Stimulated activated memory B cell treated with anti-CD40 and anti-IgM and Interleukin-4, amounts not matched to agents 10 μg/mL and 1 μg/mL and 100 μg/mL, for 72 hours (primary cell): ENCODE measurements around the gene KIAA0930.
"Not testable (repeated sequence)": the region's sequence is repeated elsewhere in the genome, so short reads cannot be mapped to it uniquely, and the experiment has no call there.

Source experiments
- ATAC-seq: fragments of 150-1000 bp; cut with Tn5 transposase; 2 replicates; pipeline ENCODE4 v1.10.0; 2021
- H3K27ac Mint-ChIP-seq: one replicate; pipeline ENCODE4 v1.8.0; 2022; ENCODE audit warnings: mild to moderate bottlenecking, mixed read lengths
- H3K27me3 Mint-ChIP-seq: one replicate; pipeline ENCODE4 v1.8.0; 2022; ENCODE audit warnings: mixed read lengths
- H3K36me3 Mint-ChIP-seq: one replicate; pipeline ENCODE4 v1.8.0; 2022; ENCODE audit warnings: mixed read lengths
- H3K4me1 Mint-ChIP-seq: one replicate; pipeline ENCODE4 v1.8.0; 2022; ENCODE audit warnings: mixed read lengths
- H3K4me3 Mint-ChIP-seq: one replicate; pipeline ENCODE4 v1.8.0; 2022; ENCODE audit warnings: mild to moderate bottlenecking, moderate library complexity, mixed read lengths
- H3K9me3 Mint-ChIP-seq: one replicate; pipeline ENCODE4 v1.8.0; 2022; ENCODE audit warnings: mixed read lengths

The KIAA0930 gene

GRCh38 chr22:45240810-45241631, at the start of gene KIAA0930:
Gene KIAA0930, minus strand, starts transcription at chr22:45240894. Its CDS starts 191 bp downstream, at chr22:45240703.
- H3K4me1 Mint-ChIP-seq = peaks cover 58% of the 10 kb centered on the region
- H3K27me3 Mint-ChIP-seq = no peaks in the 10 kb centered on the region
- H3K9me3 Mint-ChIP-seq = no peaks in the 10 kb centered on the region
- H3K27ac Mint-ChIP-seq = peak within 1 kb of the TSS; percentile 77
- peaks cover 5% of the 10 kb centered on the region for H3K36me3 Mint-ChIP-seq
- H3K4me3 Mint-ChIP-seq = peak within 1 kb of the TSS; percentile 90
- peak; percentile 79 for ATAC-seq

DNA sequence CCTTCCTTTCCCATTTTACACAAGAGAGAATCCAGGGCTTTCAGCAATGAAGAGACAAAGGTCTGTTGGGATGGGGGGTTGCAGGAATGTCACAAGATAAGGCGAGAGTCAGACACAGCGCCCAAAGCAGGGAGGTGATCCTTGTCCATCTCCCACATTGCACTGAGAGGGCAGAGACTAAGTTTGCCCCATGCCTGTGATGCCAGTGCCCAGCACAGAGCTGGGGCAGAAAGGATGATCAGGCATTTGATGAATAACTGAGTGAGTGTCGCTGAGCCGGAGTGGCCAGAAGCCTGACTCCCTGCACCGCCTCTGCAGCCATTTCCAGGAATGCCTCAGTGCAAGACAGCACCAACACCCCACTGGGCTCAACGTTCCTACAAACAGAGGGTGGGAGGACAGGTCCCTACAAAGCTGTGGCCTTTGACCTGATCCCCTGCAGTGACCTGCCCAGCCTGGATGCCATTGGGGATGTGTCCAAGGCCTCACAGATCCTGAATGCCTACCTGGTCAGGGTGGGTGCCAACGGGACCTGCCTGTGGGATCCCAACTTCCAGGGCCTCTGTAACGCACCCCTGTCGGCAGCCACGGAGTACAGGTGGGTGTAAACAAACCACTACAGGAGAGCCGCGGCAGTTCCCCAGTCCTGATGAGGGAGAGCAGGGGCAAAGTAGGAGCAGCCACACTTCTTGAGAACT, 46.3 kb upstream of the KIAA0930 start:
- Mint-ChIP-seq H3K4me1 (peaks cover 37% of the 10 kb centered on the region), H3K4me3 (no peak overlapping the region), H3K9me3 (no peaks in the 10 kb centered on the region), H3K36me3 (no peaks in the 10 kb centered on the region), H3K27ac (peak overlapping the region; percentile 77), H3K27me3 (peaks cover 4% of the 10 kb centered on the region)
- no peak for ATAC-seq

DNA sequence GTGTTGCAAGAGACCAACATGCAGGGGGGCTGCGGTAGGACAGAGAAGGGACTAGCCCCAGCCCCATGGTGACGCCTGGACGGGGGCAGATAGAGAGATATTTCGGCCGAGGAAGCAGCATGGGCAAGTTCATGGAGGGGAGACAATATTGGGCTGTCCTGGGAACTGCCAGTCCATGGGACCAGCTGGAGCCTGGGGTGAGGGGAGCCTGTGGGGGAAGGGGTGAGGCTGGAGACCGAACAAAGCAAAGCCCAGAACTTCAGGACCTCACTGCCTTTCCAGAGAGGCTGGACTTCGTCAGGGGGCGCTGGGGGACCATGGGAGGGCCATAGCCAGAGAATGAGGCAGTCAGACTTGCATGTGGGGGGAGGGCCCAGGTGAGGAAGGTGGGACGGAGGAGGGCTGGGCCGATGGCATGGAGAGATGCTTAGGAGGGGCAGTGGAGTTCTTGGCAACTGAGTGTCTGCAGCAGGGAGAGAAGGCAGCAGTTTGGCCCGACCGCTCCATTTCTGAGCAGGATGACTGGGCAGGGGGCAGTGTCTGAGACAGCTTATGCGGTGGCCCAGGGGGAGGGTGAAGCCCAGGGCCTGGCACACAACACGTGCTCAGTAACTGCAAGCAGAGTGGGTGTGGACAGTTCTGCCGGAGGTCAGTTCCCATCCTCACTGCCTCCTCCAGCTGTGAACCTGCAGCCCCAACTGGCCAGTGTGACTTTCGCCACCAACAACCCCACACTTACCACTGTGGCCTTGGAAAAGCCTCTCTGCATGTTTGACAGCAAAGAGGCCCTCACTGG, 44.8 kb upstream of the KIAA0930 start:
- Mint-ChIP-seq H3K27me3 (peaks cover 14% of the 10 kb centered on the region), H3K4me1 (peaks cover 47% of the 10 kb centered on the region), H3K9me3 (no peaks in the 10 kb centered on the region), H3K4me3 (peak overlapping the region; percentile 18), H3K36me3 (no peaks in the 10 kb centered on the region), H3K27ac (peak overlapping the region; percentile 44)
- ATAC-seq = no peak

GRCh38 chr22:45284705-45285262, 44.1 kb upstream of the KIAA0930 start, which contains the start of gene UPK3A:
Gene UPK3A, plus strand, starts transcription at chr22:45284949. Its CDS starts 65 bp downstream, at chr22:45285014.
- Mint-ChIP-seq H3K27me3 (peaks cover 14% of the 10 kb centered on the region), H3K27ac (peak within 1 kb of the TSS; percentile 44), H3K36me3 (no peaks in the 10 kb centered on the region), H3K4me1 (peaks cover 52% of the 10 kb centered on the region), H3K9me3 (no peaks in the 10 kb centered on the region), H3K4me3 (peak within 1 kb of the TSS; percentile 54)
- peak; percentile 89 for ATAC-seq

- Mint-ChIP-seq H3K27ac (peak overlapping the region; percentile 2), H3K9me3 (no peaks in the 10 kb centered on the region), H3K36me3 (no peaks in the 10 kb centered on the region), H3K4me1 (peaks cover 35% of the 10 kb centered on the region), H3K27me3 (peaks cover 14% of the 10 kb centered on the region), H3K4me3 (no peak overlapping the region)
- no peak for ATAC-seq
Observed at GRCh38 chr22:45281010-45281409, 40.3 kb upstream of the KIAA0930 start.

DNA sequence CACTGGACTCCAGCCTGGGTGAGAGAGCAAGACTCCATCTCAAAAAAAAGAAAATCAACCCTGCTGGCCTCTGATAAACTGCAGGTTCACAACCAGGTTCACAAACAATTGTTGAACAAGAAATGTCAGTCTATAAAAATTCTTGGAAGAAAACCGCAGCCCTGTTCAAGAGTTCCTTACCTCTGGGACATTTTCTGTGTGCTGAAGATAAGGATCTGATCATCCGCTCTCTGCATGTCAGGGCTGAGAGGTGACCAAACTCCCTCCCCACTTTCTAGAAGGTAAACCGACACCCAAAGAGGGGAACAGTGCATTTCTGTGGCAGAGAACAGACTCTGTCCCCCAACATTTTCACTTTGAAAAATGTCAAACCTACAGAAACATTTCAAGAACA, 39.9 kb upstream of the KIAA0930 start:
- Mint-ChIP-seq H3K4me1 (peaks cover 33% of the 10 kb centered on the region), H3K36me3 (no peaks in the 10 kb centered on the region), H3K27ac (peak overlapping the region; percentile 43), H3K9me3 (no peaks in the 10 kb centered on the region), H3K27me3 (peaks cover 14% of the 10 kb centered on the region), H3K4me3 (no peak overlapping the region)
- no peak for ATAC-seq

DNA sequence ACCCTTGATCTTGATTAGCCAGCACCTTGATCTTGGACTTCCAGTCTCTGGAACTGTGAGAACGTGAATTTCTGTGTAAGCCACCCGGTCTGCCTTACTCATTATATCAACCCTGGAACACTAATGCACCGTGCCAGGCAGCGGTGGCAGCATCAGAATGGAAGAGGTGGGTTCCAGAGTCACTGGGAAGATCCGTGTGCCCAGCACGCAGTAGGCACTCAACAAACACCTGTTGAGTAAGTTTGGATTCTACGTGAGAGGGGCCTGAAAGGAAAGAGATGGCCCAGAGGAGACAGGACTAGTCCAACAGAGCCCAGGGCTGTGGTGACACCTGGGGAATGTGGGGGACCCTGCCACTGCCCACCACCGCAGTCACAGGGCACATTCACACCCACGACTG, 37.4 kb upstream of the KIAA0930 start:
- Mint-ChIP-seq H3K4me3 (no peak overlapping the region), H3K27ac (peak overlapping the region; percentile 63), H3K4me1 (peaks cover 20% of the 10 kb centered on the region), H3K27me3 (peaks cover 14% of the 10 kb centered on the region), H3K9me3 (no peaks in the 10 kb centered on the region), H3K36me3 (no peaks in the 10 kb centered on the region)
- ATAC-seq = no peak

DNA sequence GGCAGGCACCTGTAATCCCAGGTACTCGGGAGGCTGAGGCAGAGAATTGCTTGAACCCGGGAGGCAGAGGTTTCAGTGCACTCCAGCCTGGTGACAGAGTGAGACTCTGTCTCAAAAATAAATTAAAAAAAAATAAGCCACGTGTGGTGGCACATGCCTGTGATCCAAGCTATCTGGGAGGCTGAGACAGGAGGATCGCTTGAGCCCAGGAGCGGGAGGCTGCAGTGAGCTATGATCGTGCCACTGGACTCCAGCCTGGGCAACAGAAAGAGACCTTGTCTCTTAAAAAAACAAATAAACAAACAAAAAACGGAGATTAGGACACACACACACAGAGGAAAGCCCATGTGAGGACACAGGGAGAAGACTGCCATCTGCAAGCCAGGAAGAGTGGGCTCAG, 37.0 kb upstream of the KIAA0930 start:
- Mint-ChIP-seq H3K27me3 (peaks cover 14% of the 10 kb centered on the region), H3K27ac (peak overlapping the region; percentile 63), H3K4me1 (peaks cover 20% of the 10 kb centered on the region)
- not testable (repeated sequence) for H3K36me3 Mint-ChIP-seq, ATAC-seq, H3K4me3 Mint-ChIP-seq, H3K9me3 Mint-ChIP-seq

- Mint-ChIP-seq H3K4me1 (peaks cover 13% of the 10 kb centered on the region), H3K27me3 (peaks cover 6% of the 10 kb centered on the region), H3K9me3 (no peaks in the 10 kb centered on the region), H3K27ac (no peak overlapping the region), H3K36me3 (no peaks in the 10 kb centered on the region), H3K4me3 (no peak overlapping the region)
- no peak for ATAC-seq
Observed at GRCh38 chr22:45276507-45277105, 35.9 kb upstream of the KIAA0930 start.

GRCh38 chr22:45273452-45274075, 32.9 kb upstream of the KIAA0930 start:
- Mint-ChIP-seq H3K9me3 (no peaks in the 10 kb centered on the region), H3K27me3 (peaks cover 17% of the 10 kb centered on the region), H3K4me3 (no peak overlapping the region), H3K4me1 (peaks cover 17% of the 10 kb centered on the region), H3K27ac (no peak overlapping the region), H3K36me3 (no peaks in the 10 kb centered on the region)
- ATAC-seq = no peak

- Mint-ChIP-seq H3K27me3 (peaks cover 17% of the 10 kb centered on the region), H3K36me3 (no peaks in the 10 kb centered on the region), H3K4me1 (peaks cover 25% of the 10 kb centered on the region), H3K27ac (no peak overlapping the region), H3K4me3 (no peak overlapping the region), H3K9me3 (no peaks in the 10 kb centered on the region)
- no peak for ATAC-seq
Observed at GRCh38 chr22:45272498-45272897, 31.8 kb upstream of the KIAA0930 start.

DNA sequence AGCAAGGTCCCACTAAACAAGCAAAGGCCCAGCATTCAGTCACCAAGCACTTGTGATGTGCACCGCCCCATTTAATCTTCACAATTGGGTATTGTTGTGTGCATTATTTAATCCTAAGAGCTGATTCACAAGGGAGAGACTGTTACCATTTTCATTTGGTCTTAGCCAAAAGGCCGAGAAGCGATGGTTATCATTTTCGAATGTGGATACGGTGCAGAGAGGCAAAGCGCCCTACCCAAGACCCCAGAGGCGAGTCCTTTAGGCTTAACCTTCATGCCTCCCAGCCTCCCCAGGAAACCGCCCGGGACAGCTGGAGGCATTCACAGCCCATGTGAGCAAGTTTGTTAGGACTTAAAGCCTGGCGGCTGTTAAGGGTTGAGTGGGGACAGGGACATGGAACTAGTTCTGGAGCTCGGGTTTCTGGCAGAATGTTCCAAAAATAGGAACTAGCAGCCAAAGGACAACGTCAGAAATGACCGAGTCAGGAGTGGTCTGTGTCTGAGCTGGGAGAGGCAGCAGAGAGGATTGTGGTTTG, 31.0 kb upstream of the KIAA0930 start:
- Mint-ChIP-seq H3K27ac (no peak overlapping the region), H3K4me1 (peaks cover 25% of the 10 kb centered on the region), H3K4me3 (no peak overlapping the region), H3K27me3 (peaks cover 17% of the 10 kb centered on the region), H3K9me3 (no peaks in the 10 kb centered on the region), H3K36me3 (no peaks in the 10 kb centered on the region)
- ATAC-seq = no peak

GRCh38 chr22:45270095-45271020, 29.7 kb upstream of the KIAA0930 start:
- Mint-ChIP-seq H3K9me3 (no peaks in the 10 kb centered on the region), H3K4me1 (peaks cover 31% of the 10 kb centered on the region), H3K27me3 (peaks cover 17% of the 10 kb centered on the region), H3K4me3 (peak overlapping the region; percentile 80), H3K27ac (no peak overlapping the region), H3K36me3 (no peaks in the 10 kb centered on the region)
- no peak for ATAC-seq
